ENCODE measurements around the gene VTN. TPM values are rescaled to one million over a fixed set of nuclear protein-coding genes. Genes with fewer than 3 reads are reported as not detected.

VTN gene
- polyA plus RNA-seq, 1 donor from 2014 or later, result 1.5 TPM

DNA sequence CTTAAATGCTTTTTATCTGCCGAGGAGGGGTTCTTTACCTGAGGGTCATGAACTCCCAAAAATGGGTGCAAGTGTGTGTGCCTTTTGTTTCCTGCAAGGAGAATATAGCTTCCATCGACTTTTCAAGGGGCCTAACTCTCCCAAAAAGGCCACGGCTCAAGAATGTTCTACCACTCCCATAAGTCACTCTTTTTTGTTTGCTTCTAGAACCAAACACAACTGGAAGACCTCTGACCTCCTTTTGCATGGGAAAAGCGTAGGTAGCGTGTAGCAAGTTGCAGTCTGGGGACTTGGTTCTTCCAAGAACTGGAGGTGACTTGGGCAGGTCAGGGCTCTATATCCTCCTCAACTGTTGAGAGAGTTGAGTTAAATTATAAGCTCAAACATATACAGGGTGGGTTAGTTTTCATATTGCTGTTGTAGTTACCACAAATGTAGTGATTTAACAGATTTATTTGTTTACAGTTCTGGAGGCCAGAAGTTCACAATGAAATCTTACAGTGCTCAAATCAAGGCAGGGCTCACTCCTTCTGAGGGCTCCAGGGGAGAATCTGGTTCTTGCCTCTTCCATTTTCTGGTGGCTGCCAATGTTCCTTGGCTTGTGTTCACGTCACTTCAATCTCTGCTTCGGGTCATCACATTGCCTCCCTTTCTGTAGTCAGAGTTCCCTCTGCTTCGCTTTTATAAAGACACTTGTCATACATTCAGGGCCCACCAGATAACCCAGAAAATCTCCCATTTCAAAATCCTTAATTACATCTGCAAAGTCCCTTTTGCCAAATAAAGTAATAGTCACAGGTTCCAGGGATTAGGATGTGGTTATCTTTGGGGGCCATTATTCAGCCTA, 49.7 kb downstream of the VTN start:
- no peaks in the 10 kb centered on the region for H3K9me2 ChIP-seq (ENCODE audit: insufficient read depth, low read length)
- H3K36me3 ChIP-seq (ENCODE audit: insufficient read depth, low read length), result no peaks in the 10 kb centered on the region
- peaks cover 46% of the 10 kb centered on the region for H3K79me2 ChIP-seq (replicated peaks; ENCODE audit: insufficient read depth, low read length)
- no peaks in the 10 kb centered on the region for H4K20me1 ChIP-seq (ENCODE audit: insufficient read depth)
- H3K4me2 ChIP-seq (ENCODE audit: low read length), result peak overlapping the region; percentile 92
- no peak overlapping the region for H2AFZ ChIP-seq (ENCODE audit: low read depth, low read length)
- no peaks in the 10 kb centered on the region for H3K27me3 ChIP-seq (ENCODE audit: insufficient read depth, low read depth, low read length)
- no peaks in the 10 kb centered on the region for H3K9me3 ChIP-seq (ENCODE audit: low read length)
- peak overlapping the region; percentile 84 for H3K4me3 ChIP-seq (ENCODE audit: low read length)
- no peak overlapping the region for H3K27ac ChIP-seq (ENCODE audit: low read length)
- H3F3A ChIP-seq (ENCODE audit: insufficient read depth, low read length, poor library complexity, severe bottlenecking), result no peaks in the 10 kb centered on the region
- peak overlapping the region; percentile 67 for H3K9ac ChIP-seq (ENCODE audit: low read length)
- TF ChIP-seq REST (IDR thresholded peaks at IDR 0.05; ENCODE audit: borderline replicate concordance) (no peak), TAF1 (IDR thresholded peaks at IDR 0.05; ENCODE audit: low read depth) (no peak), RAD21 (conservative IDR thresholded peaks at IDR 0.05) (no peak), EZH2 (IDR thresholded peaks at IDR 0.05; ENCODE audit: borderline replicate concordance, insufficient read depth, low read length, poor library complexity, severe bottlenecking) (no peak), MXI1 (conservative IDR thresholded peaks at IDR 0.05; ENCODE audit: poor library complexity, severe bottlenecking) (no peak)

- H3K9me3 ChIP-seq (ENCODE audit: low read length), result no peaks in the 10 kb centered on the region
- no peaks in the 10 kb centered on the region for H3F3A ChIP-seq (ENCODE audit: insufficient read depth, low read length, poor library complexity, severe bottlenecking)
- no peaks in the 10 kb centered on the region for H3K36me3 ChIP-seq (ENCODE audit: insufficient read depth, low read length)
- H2AFZ ChIP-seq (ENCODE audit: low read depth, low read length), result peak overlapping the region; percentile 36
- H3K9me2 ChIP-seq (ENCODE audit: insufficient read depth, low read length), result no peaks in the 10 kb centered on the region
- peaks cover 46% of the 10 kb centered on the region for H3K79me2 ChIP-seq (replicated peaks; ENCODE audit: insufficient read depth, low read length)
- peak overlapping the region; percentile 92 for H3K4me2 ChIP-seq (ENCODE audit: low read length)
- H3K27me3 ChIP-seq (ENCODE audit: insufficient read depth, low read depth, low read length), result no peaks in the 10 kb centered on the region
- H3K4me3 ChIP-seq (ENCODE audit: low read length), result peak overlapping the region; percentile 84
- H3K9ac ChIP-seq (ENCODE audit: low read length), result peak overlapping the region; percentile 67
- TF ChIP-seq RAD21 (conservative IDR thresholded peaks at IDR 0.05), result no peak
- no peak for TF ChIP-seq EP300 (conservative IDR thresholded peaks at IDR 0.05; ENCODE audit: poor library complexity, severe bottlenecking)
- TF ChIP-seq SMC3 (conservative IDR thresholded peaks at IDR 0.05; ENCODE audit: poor library complexity), result no peak
- TF ChIP-seq POLR2AphosphoS5 (IDR thresholded peaks at IDR 0.05), result no peak
- TF ChIP-seq CTCF (IDR thresholded peaks at IDR 0.05; ENCODE audit: poor library complexity, severe bottlenecking), result no peak
- no peak for TF ChIP-seq TAF1 (IDR thresholded peaks at IDR 0.05; ENCODE audit: low read depth)
- no peak for TF ChIP-seq MXI1 (conservative IDR thresholded peaks at IDR 0.05; ENCODE audit: poor library complexity, severe bottlenecking)
- TF ChIP-seq REST (IDR thresholded peaks at IDR 0.05; ENCODE audit: borderline replicate concordance), result no peak
- TF ChIP-seq EZH2 (IDR thresholded peaks at IDR 0.05; ENCODE audit: borderline replicate concordance, insufficient read depth, low read length, poor library complexity, severe bottlenecking), result no peak
- no peaks in the 10 kb centered on the region for H4K20me1 ChIP-seq (ENCODE audit: insufficient read depth)
- H3K27ac ChIP-seq (ENCODE audit: low read length), result peak overlapping the region; percentile 62
Observed at GRCh38 chr17:28319598-28319935, 50.5 kb downstream of the VTN start.
